Subcutaneous adipose tissue (tissue), 4 donors: ENCODE measurements around the gene CDH23. TPM values are rescaled to one million over a fixed set of nuclear protein-coding genes. Genes with fewer than 3 reads are reported as not detected.

Experiments used
- total RNA-seq, 4 donors: library from RNA; depleted of rRNA; stranded (reverse); fragments of >200 nt; gene quantifications; one replicate each; pipeline ENCODE4 v1.1.0, GENCODE V29; 2016
- TF ChIP-seq, protein P1 (sequence below): fragments of 450-650 bp; IDR thresholded peaks from one replicate; pipeline ENCODE4 v1.5.1; 2016; ENCODE audit warnings: low read depth, mild to moderate bottlenecking, control low read depth, antibody characterized with exemption, moderate library complexity

CDH23 gene
- total RNA-seq, 4 donors from 2014 or later = 14.3 to 74.8 (median 24.1) TPM

DNA sequence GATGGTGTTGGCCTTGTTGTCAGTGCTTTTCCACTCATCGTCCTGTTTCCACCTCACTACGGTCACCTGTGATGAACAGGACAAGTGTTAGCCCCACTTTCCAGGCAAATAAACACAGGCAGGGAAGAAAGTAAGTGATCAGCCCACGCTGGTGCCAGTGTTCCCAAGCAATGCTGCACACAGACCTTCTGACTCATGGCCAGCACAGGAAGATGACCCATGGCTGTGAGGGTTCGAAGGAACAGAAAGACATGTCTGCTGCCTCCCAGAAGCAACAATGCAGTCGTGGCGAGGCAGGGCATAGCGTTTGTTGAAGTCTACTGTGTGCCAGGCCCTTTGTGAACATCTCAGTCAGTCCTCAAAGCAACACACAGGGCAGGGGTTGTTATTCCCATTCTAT lies 41.9 kb upstream of the CDH23 start:
- TF ChIP-seq, protein P1, sequence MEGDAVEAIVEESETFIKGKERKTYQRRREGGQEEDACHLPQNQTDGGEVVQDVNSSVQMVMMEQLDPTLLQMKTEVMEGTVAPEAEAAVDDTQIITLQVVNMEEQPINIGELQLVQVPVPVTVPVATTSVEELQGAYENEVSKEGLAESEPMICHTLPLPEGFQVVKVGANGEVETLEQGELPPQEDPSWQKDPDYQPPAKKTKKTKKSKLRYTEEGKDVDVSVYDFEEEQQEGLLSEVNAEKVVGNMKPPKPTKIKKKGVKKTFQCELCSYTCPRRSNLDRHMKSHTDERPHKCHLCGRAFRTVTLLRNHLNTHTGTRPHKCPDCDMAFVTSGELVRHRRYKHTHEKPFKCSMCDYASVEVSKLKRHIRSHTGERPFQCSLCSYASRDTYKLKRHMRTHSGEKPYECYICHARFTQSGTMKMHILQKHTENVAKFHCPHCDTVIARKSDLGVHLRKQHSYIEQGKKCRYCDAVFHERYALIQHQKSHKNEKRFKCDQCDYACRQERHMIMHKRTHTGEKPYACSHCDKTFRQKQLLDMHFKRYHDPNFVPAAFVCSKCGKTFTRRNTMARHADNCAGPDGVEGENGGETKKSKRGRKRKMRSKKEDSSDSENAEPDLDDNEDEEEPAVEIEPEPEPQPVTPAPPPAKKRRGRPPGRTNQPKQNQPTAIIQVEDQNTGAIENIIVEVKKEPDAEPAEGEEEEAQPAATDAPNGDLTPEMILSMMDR = no peak

DNA sequence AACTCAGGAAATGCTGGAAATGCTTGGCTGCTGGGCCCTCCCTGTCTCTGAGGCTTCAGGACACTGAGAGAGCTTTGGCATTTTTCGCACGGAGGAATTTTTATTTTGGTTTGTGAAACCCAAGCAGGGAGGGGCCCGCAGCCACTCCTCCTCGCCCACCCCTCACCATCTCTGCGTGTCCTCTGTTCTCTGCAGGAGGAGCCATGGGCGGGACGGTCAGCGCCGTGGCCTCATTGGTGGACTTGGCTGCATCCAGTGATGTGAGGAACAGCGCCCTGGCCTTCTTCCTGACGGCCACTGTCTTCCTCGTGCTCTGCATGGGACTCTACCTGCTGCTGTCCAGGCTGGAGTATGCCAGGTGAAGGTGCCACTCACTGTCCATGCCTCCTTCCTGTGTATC lies 40.8 kb upstream of the CDH23 start:
- TF ChIP-seq, protein P1 = no peak

DNA sequence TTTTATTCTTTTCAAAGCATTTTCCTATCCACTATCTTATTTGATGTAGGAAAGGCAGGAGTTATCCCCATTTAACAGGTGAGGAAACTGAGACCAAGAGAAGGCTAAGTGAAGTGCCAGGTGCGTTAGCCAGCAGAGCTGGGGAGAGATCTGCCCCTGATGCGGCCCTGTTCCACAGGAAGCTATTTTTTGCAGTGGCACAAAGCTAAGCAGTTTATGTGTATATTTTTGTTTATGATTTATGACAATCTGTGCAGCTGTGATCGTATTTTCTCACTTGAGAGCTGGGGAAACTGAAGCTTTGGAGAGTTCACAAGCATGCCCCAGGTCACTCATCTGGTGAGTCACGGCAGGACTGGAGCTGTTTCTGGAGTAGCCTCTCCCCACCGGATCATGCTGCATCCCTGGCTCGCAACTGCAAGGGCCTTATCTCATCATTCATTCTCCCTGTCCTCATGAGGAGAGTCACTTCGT lies 38.9 kb upstream of the CDH23 start:
- TF ChIP-seq, protein P1 = no peak

DNA sequence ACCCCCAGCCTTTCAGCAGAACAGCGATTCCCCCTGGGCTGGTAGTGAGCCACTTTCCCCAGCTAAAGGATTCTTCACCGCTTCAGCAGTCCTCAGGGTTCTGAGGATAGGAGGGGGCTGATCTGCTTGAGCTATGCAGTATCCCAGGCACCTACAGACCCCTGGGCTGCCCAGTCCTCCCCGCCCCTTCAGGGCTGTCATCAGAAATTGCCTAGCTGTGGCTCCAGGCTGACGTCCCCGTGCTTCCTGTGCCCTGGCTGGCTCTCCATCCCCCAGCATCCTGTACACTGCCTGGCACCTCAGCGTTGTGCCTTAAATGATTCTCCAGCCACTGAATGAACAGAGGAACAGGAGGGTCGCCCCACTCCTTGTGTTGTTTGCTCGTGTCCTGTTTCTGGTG lies 38.4 kb upstream of the CDH23 start:
- TF ChIP-seq, protein P1 = no peak

DNA sequence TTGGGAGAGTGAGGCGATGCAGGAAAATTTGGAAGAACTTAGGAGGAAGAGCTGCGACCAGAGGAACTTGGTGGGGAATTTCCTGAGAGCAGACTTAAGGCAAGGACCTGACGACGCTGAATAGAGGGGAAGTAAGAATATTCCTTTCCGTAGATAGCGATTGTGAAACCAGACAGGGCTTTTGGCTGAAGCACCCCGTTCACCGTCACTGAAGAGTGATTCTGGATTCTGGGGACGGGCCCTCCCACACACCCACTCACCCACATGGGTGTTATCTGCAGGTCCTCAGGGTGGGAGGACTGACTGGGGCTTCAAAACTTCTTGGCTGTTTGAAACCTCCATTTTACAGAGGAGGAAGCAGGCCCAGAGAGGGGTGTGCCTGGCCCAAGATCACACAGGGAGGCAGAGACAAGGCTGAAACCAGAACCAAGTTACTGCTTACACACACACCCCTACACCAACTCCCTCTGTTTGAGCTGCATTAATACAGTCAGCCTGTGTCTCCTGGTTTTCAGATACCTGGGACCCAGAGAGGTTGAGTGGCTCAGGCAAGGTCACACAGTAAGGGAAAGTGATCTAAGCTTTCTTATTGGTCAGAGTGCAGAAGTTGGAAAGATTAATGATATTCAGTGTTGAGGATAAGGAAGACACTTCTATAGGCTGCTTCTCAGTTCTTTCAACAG lies 37.2 kb upstream of the CDH23 start:
- TF ChIP-seq, protein P1 = no peak

DNA sequence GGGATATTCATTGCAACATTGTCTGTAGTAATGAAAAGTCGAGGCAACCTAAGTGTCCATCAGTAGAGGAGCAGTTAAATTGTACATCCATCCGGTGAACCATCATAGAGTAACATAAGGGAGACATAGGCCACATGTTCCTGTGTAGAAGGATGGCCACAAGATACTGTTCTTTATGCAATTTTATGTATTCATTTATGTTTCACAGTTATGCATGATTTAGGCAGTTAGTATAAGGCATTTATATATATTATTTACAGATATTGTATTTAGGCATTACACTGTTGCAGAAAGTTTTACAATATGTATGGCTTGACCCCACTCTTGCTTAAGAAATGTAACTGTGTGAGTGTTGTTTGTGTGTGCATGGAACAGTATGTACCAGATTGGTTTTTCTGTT lies 36.0 kb upstream of the CDH23 start:
- TF ChIP-seq, protein P1 = no peak

DNA sequence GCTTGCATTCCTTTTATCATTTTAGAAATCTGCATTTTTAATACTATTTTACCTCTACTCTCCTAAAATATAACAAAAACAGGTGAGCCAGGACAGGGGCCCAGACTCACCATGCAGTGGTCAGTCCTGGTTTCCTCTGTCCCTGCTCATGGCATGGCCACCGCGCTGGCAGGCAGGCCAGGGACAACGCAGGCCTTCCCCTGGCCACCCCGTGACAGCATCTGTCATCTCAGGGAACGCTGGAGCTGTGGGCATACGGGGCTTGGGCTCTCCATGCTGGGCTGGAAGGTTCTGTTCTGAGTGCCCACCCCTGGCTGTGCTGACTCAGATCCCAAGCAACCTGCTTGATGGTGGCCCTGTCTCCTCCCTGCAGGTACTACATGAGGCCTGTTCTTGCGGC lies 35.1 kb upstream of the CDH23 start:
- TF ChIP-seq, protein P1 = no peak
